BLaER1 (cell line): ENCODE data around the gene YWHAB.
A peak's percentile ranks its signal among the peaks of the same experiment; 100 is the strongest.

Source experiments
- H3K27ac ChIP-seq: shearing (Covaris generic); formaldehyde crosslinking; 2 replicates; pipeline ENCODE4 v1.8.1; 2022
- H3K27me3 ChIP-seq: shearing (Covaris generic); formaldehyde crosslinking; 2 replicates; pipeline ENCODE4 v1.8.1; 2022
- H3K36me3 ChIP-seq: shearing (Covaris generic); formaldehyde crosslinking; 2 replicates; pipeline ENCODE4 v1.8.1; 2022
- H3K4me1 ChIP-seq: shearing (Covaris generic); formaldehyde crosslinking; 2 replicates; pipeline ENCODE4 v1.8.1; 2022
- H3K4me2 ChIP-seq: shearing (Covaris generic); formaldehyde crosslinking; 2 replicates; pipeline ENCODE4 v1.8.1; 2022
- H3K4me3 ChIP-seq: shearing (Covaris generic); formaldehyde crosslinking; 2 replicates; pipeline ENCODE4 v1.8.1; 2022
- H3K9ac ChIP-seq: shearing (Covaris generic); formaldehyde crosslinking; 2 replicates; pipeline ENCODE4 v1.8.1; 2022
- H3K9me3 ChIP-seq: shearing (Covaris generic); formaldehyde crosslinking; 2 replicates; pipeline ENCODE4 v1.8.1; 2022
- H4K20me1 ChIP-seq: shearing (Covaris generic); formaldehyde crosslinking; 2 replicates; pipeline ENCODE4 v1.8.1; 2022
- Cebpa-rat ChIP-seq: shearing (Covaris generic); IDR thresholded peaks from 2 replicates; pipeline ENCODE4 v1.8.1; 2022

YWHAB gene

DNA sequence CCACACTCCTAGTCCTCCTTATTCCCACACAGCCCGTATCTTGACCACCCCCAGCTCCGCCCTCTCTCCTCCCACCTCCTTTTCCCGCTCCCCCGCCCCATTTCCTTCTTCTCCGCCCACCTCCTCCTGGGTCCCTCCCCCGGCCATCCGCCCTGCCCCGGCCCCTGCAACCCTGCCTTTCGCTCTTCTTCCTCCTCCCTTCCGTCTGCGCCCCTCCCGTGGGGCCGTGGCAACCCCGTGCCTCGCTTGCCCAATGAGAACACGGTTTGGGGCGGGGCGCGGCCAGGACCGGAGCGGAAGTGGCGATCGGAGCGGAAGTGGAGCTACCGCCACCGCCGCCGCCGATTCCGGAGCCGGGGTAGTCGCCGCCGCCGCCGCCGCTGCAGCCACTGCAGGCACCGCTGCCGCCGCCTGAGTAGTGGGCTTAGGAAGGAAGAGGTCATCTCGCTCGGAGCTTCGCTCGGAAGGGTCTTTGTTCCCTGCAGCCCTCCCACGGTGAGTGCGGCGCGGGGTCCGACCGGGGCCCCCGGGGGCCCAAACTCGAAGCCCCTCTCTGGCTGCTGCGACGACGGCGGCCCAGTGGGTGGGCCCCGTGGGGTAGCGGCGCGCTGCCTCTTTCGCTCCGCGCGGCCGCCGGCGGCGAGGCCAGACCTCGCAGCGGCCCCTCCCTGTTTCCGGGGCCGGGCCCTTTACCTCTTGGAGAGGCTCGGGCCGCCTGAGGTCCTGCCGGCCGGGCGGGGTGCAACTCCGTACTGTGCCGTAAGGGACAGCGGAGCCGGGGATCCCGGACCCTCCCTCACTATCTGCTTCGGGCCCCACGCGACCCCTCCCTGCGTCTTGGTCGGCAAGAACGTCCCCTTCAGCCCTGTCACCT, at the start of gene YWHAB:
TSS of gene YWHAB (plus strand) at position 314 of the 874 bp plus-strand sequence. CDS start 15,829 bp downstream, outside the sequence.
- H3K9me3 ChIP-seq = no peaks in the 10 kb centered on the region
- TF ChIP-seq Cebpa-rat = no peak
- H4K20me1 ChIP-seq = peaks cover 50% of the 10 kb centered on the region
- peak within 1 kb of the TSS; percentile 99 for H3K9ac ChIP-seq
- no peaks in the 10 kb centered on the region for H3K27me3 ChIP-seq
- H3K27ac ChIP-seq = peak within 1 kb of the TSS; percentile 99
- H3K4me2 ChIP-seq = peak within 1 kb of the TSS; percentile 89
- H3K36me3 ChIP-seq = 0 out of 2 replicates have a peak, but pooled peaks cover 1% of the 10 kb centered on the region
- peak within 1 kb of the TSS; percentile 99 for H3K4me3 ChIP-seq
- H3K4me1 ChIP-seq = peaks cover 40% of the 10 kb centered on the region

DNA sequence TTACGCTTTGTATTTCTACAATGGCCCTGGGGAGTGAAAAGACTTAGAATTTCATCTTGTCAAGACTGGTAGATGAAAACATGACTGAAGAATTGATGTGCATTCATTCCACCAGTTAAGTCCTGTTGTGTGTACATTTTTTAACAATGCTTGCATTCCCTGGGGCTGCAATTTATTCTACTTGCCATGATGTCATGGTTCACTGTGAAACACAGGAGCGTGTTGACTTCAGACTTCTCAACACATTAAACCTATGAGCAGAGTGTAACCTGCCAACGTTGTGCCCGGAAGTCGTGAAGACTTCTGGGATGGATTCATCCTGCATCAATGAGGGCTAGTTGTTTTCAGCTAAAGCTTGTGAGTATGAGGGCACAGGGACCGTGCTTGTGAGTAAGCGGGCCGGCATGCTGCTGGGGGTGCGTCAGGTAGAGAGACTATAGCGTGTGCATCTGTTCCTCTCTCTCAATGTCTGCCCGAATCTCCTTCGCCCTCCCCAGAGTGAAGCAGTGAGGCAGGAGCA, 48.8 kb upstream of the YWHAB start:
- TF ChIP-seq Cebpa-rat = no peak
- no peaks in the 10 kb centered on the region for H4K20me1 ChIP-seq
- H3K27me3 ChIP-seq = no peaks in the 10 kb centered on the region
- H3K4me1 ChIP-seq = 0 out of 2 replicates have a peak, but pooled peaks cover 4% of the 10 kb centered on the region
- no peak overlapping the region for H3K9ac ChIP-seq
- no peak overlapping the region for H3K4me2 ChIP-seq
- no peaks in the 10 kb centered on the region for H3K36me3 ChIP-seq
- H3K4me3 ChIP-seq = no peak overlapping the region
- H3K27ac ChIP-seq = no peak overlapping the region
- peaks cover 6% of the 10 kb centered on the region; the same call in 1 of the 2 replicates for H3K9me3 ChIP-seq

- Histone ChIP-seq H3K27ac (no peak overlapping the region), H4K20me1 (no peaks in the 10 kb centered on the region), H3K4me1 (0 out of 2 replicates have a peak, but pooled peaks cover 1% of the 10 kb centered on the region), H3K4me3 (no peak overlapping the region), H3K9ac (no peak overlapping the region), H3K27me3 (no peaks in the 10 kb centered on the region), H3K36me3 (no peaks in the 10 kb centered on the region), H3K4me2 (no peak overlapping the region), H3K9me3 (peaks cover 6% of the 10 kb centered on the region; the same call in 1 of the 2 replicates)
- no peak for TF ChIP-seq Cebpa-rat
These were observed 47.6 kb upstream of the YWHAB start for GRCh38 chr20:44837946-44838345.

DNA sequence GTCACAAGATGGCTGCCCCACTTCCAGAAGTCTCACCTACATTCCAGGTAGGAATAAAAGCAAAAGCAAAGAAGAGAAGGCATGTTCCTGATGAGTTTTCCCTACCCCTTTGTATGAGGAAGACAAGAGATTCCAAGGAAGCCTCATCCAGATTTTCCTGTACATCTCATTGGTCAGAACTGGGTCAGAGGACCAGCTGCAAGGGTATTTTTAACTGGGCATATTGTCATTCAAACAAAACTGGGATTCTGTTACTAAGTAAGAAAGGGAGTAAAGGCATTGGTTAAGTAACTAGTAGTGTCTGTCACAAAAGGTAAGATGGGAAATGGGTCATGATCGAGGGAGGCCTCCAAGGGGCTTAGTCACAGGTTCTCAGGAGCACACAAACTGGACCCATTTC, 47.0 kb upstream of the YWHAB start:
- peaks cover 4% of the 10 kb centered on the region; the same call in 1 of the 2 replicates for H3K9me3 ChIP-seq
- no peak overlapping the region for H3K9ac ChIP-seq
- H3K4me1 ChIP-seq = no peaks in the 10 kb centered on the region
- no peak overlapping the region for H3K4me3 ChIP-seq
- H3K36me3 ChIP-seq = no peaks in the 10 kb centered on the region
- no peak overlapping the region for H3K27ac ChIP-seq
- no peak overlapping the region for H3K4me2 ChIP-seq
- no peaks in the 10 kb centered on the region for H3K27me3 ChIP-seq
- H4K20me1 ChIP-seq = no peaks in the 10 kb centered on the region
- TF ChIP-seq Cebpa-rat = no peak

DNA sequence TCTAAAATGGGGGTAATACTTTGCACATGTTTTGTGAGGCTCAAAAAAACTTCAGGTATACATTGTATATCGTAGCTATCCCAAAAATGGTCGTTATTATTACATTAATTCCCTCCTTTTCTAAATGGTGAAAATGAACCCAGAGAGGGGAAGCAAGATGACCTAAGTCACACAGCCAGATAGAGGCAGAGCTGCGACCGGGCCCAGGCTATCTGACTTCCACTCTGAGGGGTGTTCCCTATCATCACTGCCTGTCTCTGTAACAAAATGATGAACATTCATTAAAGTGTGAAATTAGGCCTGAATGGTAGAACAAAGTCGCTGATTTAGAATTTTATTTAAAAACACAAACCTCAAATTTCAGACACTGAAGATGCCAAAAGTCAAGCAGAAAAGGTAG, 46.0 kb upstream of the YWHAB start:
- Histone ChIP-seq H3K4me2 (no peak overlapping the region), H3K27ac (no peak overlapping the region), H4K20me1 (no peaks in the 10 kb centered on the region), H3K4me1 (no peaks in the 10 kb centered on the region), H3K27me3 (no peaks in the 10 kb centered on the region), H3K4me3 (no peak overlapping the region), H3K9me3 (no peaks in the 10 kb centered on the region), H3K9ac (no peak overlapping the region), H3K36me3 (no peaks in the 10 kb centered on the region)
- no peak for TF ChIP-seq Cebpa-rat

DNA sequence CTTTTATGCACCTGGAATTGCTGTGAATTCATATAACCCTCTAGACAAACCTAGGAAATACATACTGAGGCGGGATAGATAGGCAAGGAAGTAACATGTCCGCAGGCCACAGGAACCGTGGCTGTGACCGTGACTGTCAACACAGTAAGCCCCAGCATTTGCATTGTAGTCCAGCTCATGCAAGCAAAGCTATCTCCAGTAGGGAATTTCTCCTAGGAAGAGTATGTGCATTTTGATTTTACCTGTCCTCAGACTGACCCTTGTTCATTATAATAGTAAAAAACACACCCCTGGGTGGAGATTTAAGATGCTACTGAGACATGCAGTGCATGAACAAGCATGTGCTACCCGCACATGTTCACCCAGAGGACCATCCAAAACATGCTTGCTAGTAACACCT, 44.7 kb upstream of the YWHAB start:
- no peaks in the 10 kb centered on the region for H3K27me3 ChIP-seq
- H3K36me3 ChIP-seq = no peaks in the 10 kb centered on the region
- no peaks in the 10 kb centered on the region for H4K20me1 ChIP-seq
- TF ChIP-seq Cebpa-rat = no peak
- H3K4me2 ChIP-seq = no peak overlapping the region
- H3K9ac ChIP-seq = no peak overlapping the region
- H3K4me3 ChIP-seq = no peak overlapping the region
- no peaks in the 10 kb centered on the region for H3K9me3 ChIP-seq
- no peak overlapping the region for H3K27ac ChIP-seq
- no peaks in the 10 kb centered on the region for H3K4me1 ChIP-seq

GRCh38 chr20:44841955-44842354, 43.5 kb upstream of the YWHAB start:
- Histone ChIP-seq H3K27ac (no peak overlapping the region), H3K27me3 (no peaks in the 10 kb centered on the region), H4K20me1 (no peaks in the 10 kb centered on the region), H3K4me1 (no peaks in the 10 kb centered on the region), H3K36me3 (no peaks in the 10 kb centered on the region), H3K4me3 (no peak overlapping the region), H3K4me2 (no peak overlapping the region), H3K9ac (no peak overlapping the region), H3K9me3 (no peaks in the 10 kb centered on the region)
- no peak for TF ChIP-seq Cebpa-rat

GRCh38 chr20:44843876-44844275, 41.6 kb upstream of the YWHAB start:
- Histone ChIP-seq H3K36me3 (no peaks in the 10 kb centered on the region), H3K27ac (no peak overlapping the region), H3K4me3 (no peak overlapping the region), H3K27me3 (no peaks in the 10 kb centered on the region), H3K9ac (no peak overlapping the region), H4K20me1 (no peaks in the 10 kb centered on the region), H3K9me3 (no peaks in the 10 kb centered on the region), H3K4me2 (no peak overlapping the region), H3K4me1 (no peaks in the 10 kb centered on the region)
- TF ChIP-seq Cebpa-rat = no peak

DNA sequence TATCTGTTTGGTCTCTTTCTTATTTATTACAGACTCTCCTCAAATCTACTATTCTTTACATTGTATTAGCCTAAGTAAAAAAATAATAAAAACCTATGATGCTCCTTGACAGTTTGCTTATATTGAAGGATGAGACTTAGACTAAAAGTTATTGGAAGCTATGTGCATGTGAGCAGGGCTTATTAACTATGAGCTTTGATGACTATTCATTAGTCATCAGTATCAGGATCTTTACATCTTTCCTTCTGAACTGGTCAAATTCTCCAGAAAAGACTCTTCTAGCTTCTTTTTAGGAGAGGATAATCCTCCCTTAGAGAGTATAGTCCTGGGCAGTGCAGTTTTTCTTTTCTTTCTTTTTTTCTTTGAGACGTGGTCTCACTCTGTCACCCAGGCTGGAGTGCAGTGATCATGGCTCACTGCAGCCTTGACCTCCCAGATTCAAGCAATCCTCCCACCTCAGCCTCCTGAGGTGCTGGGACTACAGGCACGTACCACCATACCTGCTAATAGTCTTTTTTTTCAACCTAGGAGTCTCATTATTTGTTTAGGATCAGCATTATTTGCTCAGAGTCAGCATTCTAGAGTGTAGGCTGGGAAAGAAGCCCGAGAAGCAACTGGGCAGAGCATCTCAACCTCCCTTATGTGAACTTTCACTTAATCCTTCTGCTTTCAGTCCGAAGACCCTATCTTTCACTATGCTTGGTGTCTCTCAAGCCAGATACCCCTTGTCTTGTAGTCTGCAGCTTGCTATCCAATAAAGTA, 37.1 kb upstream of the YWHAB start:
- H3K4me3 ChIP-seq = no peak overlapping the region

GRCh38 chr20:44849703-44850102, 35.8 kb upstream of the YWHAB start:
- H3K36me3 ChIP-seq = no peaks in the 10 kb centered on the region
- H3K27ac ChIP-seq = no peak overlapping the region
- H4K20me1 ChIP-seq = no peaks in the 10 kb centered on the region
- no peaks in the 10 kb centered on the region for H3K9me3 ChIP-seq
- no peaks in the 10 kb centered on the region for H3K27me3 ChIP-seq
- H3K9ac ChIP-seq = no peak overlapping the region
- no peak overlapping the region for H3K4me2 ChIP-seq
- no peak overlapping the region for H3K4me3 ChIP-seq
- no peaks in the 10 kb centered on the region for H3K4me1 ChIP-seq
- no peak for TF ChIP-seq Cebpa-rat

More for the DNA sequence above, 37.1 kb upstream of the YWHAB start:
- no peak for TF ChIP-seq Cebpa-rat
- Histone ChIP-seq H3K9ac (no peak overlapping the region), H3K4me2 (no peak overlapping the region), H3K36me3 (no peaks in the 10 kb centered on the region), H3K4me1 (no peaks in the 10 kb centered on the region), H4K20me1 (no peaks in the 10 kb centered on the region), H3K27ac (no peak overlapping the region), H3K9me3 (no peaks in the 10 kb centered on the region), H3K27me3 (no peaks in the 10 kb centered on the region)
